ENCODE data around the gene IL18RAP.

GRCh38 chr2:102460467-102460866 lies 37.5 kb downstream of the IL18RAP start:
- TF ChIP-seq, protein P1, sequence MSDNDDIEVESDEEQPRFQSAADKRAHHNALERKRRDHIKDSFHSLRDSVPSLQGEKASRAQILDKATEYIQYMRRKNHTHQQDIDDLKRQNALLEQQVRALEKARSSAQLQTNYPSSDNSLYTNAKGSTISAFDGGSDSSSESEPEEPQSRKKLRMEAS (IDR thresholded peaks at IDR 0.05): no peak
- no peak for TF ChIP-seq REST (IDR thresholded peaks at IDR 0.05; ENCODE audit: low read depth)
- TF ChIP-seq, protein P2, sequence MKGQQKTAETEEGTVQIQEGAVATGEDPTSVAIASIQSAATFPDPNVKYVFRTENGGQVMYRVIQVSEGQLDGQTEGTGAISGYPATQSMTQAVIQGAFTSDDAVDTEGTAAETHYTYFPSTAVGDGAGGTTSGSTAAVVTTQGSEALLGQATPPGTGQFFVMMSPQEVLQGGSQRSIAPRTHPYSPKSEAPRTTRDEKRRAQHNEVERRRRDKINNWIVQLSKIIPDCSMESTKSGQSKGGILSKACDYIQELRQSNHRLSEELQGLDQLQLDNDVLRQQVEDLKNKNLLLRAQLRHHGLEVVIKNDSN (IDR thresholded peaks at IDR 0.05): no peak
- TF ChIP-seq YY1 (IDR thresholded peaks at IDR 0.05; ENCODE audit: low read depth): no peak
- TF ChIP-seq NFIC (IDR thresholded peaks at IDR 0.05): no peak
- TF ChIP-seq TCF12 (IDR thresholded peaks at IDR 0.05; ENCODE audit: low read depth): no peak
- TF ChIP-seq EP300 (IDR thresholded peaks at IDR 0.05; ENCODE audit: borderline replicate concordance): no peak
- TF ChIP-seq TAF1 (IDR thresholded peaks at IDR 0.05; ENCODE audit: low read depth): no peak
- TF ChIP-seq ZBTB7A (IDR thresholded peaks at IDR 0.05; ENCODE audit: low read depth): no peak
- no peak for TF ChIP-seq EGR1 (IDR thresholded peaks at IDR 0.05)
- no peak for TF ChIP-seq CEBPB (IDR thresholded peaks at IDR 0.05)
- no peak for TF ChIP-seq CREB1 (IDR thresholded peaks at IDR 0.05; ENCODE audit: low read depth)
- no peak for TF ChIP-seq FOXM1 (IDR thresholded peaks at IDR 0.05; ENCODE audit: borderline replicate concordance, low read depth)
